ENCODE data around the gene EXOG. TPM values are rescaled to one million over a fixed set of nuclear protein-coding genes. Genes with fewer than 3 reads are reported as not detected.
A peak's percentile ranks its signal among the peaks of the same experiment; 100 is the strongest.

The EXOG gene
- total and polyA plus RNA-seq, 2 of the 13 experiments (the other 11 are each of a cell fraction or from before 2014, with no cell fraction given), result 5.5 to 9.5 TPM

- TF ChIP-seq NFAT5 (CRISPR knock-in tag; IDR thresholded peaks at IDR 0.05) (no peak), ZNF230 (CRISPR knock-in tag; IDR thresholded peaks at IDR 0.05) (no peak), NRL (CRISPR knock-in tag; IDR thresholded peaks at IDR 0.05; ENCODE audit: borderline replicate concordance) (no peak), ZNF260 (CRISPR knock-in tag; IDR thresholded peaks at IDR 0.05; ENCODE audit: borderline replicate concordance, low read depth) (no peak), TAF1 (CRISPR knock-in tag; IDR thresholded peaks at IDR 0.05) (no peak), CENPT (CRISPR knock-in tag; IDR thresholded peaks at IDR 0.05; ENCODE audit: low read depth) (no peak)
Measured at GRCh38 chr3:38446812-38447211, 49.3 kb upstream of the EXOG start (continued).

- intact Hi-C loops (cut with micrococcal nuclease; ENCODE audit: unreplicated experiment), result no loop called here
- no peak overlapping the region for H3K4me2 ChIP-seq (ENCODE audit: low read depth, low read length)
- peaks cover 9% of the 10 kb centered on the region for H3K4me1 ChIP-seq (ENCODE audit: insufficient read depth, low read length)
- H3K36me3 ChIP-seq (replicated peaks in 1 of 2; ENCODE audit: control insufficient read depth in 1 of 2, insufficient read depth in 2 of 2, low read length in 2 of 2), result no peaks in the 10 kb centered on the region
- H3K27me3 ChIP-seq (ENCODE audit: control insufficient read depth in 1 of 2, insufficient read depth in 2 of 2, low read length in 2 of 2), result no peaks in the 10 kb centered on the region
- H2AFZ ChIP-seq (ENCODE audit: low read length), result no peak overlapping the region
- no peaks in the 10 kb centered on the region for H3K9me3 ChIP-seq (ENCODE audit: low read length)
- CTCF ChIA-PET (ENCODE audit: low intra/inter-chr PET ratio, low total read pairs), result no interaction called here
- peaks cover 14% of the 10 kb centered on the region for H3K79me2 ChIP-seq (ENCODE audit: insufficient read depth, low read length)
- H3K4me3 ChIP-seq (replicated peaks in 1 of 3; ENCODE audit: insufficient read depth in 1 of 3, low read depth in 2 of 3, low read length in 3 of 3), result no peak overlapping the region
- TF ChIP-seq ZNF124 (CRISPR knock-in tag; IDR thresholded peaks at IDR 0.05) (peak; percentile 61; the same call in 1 of the 2 replicates), ZBTB46 (CRISPR knock-in tag; IDR thresholded peaks at IDR 0.05; ENCODE audit: borderline replicate concordance) (no peak)
- no peak overlapping the region for H3K27ac ChIP-seq (ENCODE audit: extremely low read length, insufficient read depth, low read length)
- ATAC-seq, result no peak
- in situ Hi-C loops (cut with HindIII; ENCODE audit: extremely low pct_ligation_motif_present, low pct_unique_long_range_greater_than_20kb), result loop anchor here (25.0 kb wide), 1 partner anchor 314 kb away; the partner anchor contains the start of genes ACAA1 and MYD88
- H4K20me1 ChIP-seq (ENCODE audit: insufficient read depth, low read length), result peaks cover 4% of the 10 kb centered on the region
- DNase-seq (ENCODE audit: low spot score), result no peak
- WGBS (ENCODE audit: low lambda C conversion rate), result 94% methylated on average over 3 of the region's 3 CpGs
- POLR2A ChIA-PET, result no interaction called here
- H3K9ac ChIP-seq (ENCODE audit: insufficient read depth, low read depth, low read length), result no peak overlapping the region
- BruUV-seq (replicated peaks), result no TSS peak
- no peak for FAIRE-seq
Measured at GRCh38 chr3:38450853-38451252, 45.3 kb upstream of the EXOG start.
